ENCODE results near the gene ADH1C. TPM values are rescaled to one million over a fixed set of nuclear protein-coding genes. Genes with fewer than 3 reads are reported as not detected.

ADH1C gene
- total RNA-seq, 1 donor from 2014 or later: not detected

GRCh38 chr4:99317354-99317753 is 35.2 kb downstream of the ADH1C start:
- H3K4me3 Mint-ChIP-seq (ENCODE audit: unreplicated experiment): no peak overlapping the region
- no peaks in the 10 kb centered on the region for H3K9me3 Mint-ChIP-seq (ENCODE audit: low read depth)
- H3K27ac Mint-ChIP-seq (ENCODE audit: unreplicated experiment): no peak overlapping the region
- no peak for TF ChIP-seq CTCF (IDR thresholded peaks at IDR 0.05)
- H3K36me3 Mint-ChIP-seq (ENCODE audit: low read depth): no peaks in the 10 kb centered on the region
- no peaks in the 10 kb centered on the region for H3K27me3 Mint-ChIP-seq (ENCODE audit: low read depth)
- H3K4me1 Mint-ChIP-seq (ENCODE audit: low read depth): peaks cover 5% of the 10 kb centered on the region
- no peak for DNase-seq (ENCODE audit: low spot score)

- Mint-ChIP-seq H3K27ac (ENCODE audit: unreplicated experiment) (no peak overlapping the region), H3K4me3 (ENCODE audit: unreplicated experiment) (no peak overlapping the region), H3K9me3 (ENCODE audit: low read depth) (no peaks in the 10 kb centered on the region), H3K36me3 (ENCODE audit: low read depth) (no peaks in the 10 kb centered on the region), H3K4me1 (ENCODE audit: low read depth) (peaks cover 5% of the 10 kb centered on the region), H3K27me3 (ENCODE audit: low read depth) (no peaks in the 10 kb centered on the region)
- no peak for TF ChIP-seq CTCF (IDR thresholded peaks at IDR 0.05)
- DNase-seq (ENCODE audit: low spot score): no peak
Measured at GRCh38 chr4:99315839-99316238, 36.7 kb downstream of the ADH1C start.

- no peaks in the 10 kb centered on the region for H3K27me3 Mint-ChIP-seq (ENCODE audit: low read depth)
- H3K4me3 Mint-ChIP-seq (ENCODE audit: unreplicated experiment): no peak overlapping the region
- H3K4me1 Mint-ChIP-seq (ENCODE audit: low read depth): peaks cover 5% of the 10 kb centered on the region
- DNase-seq (ENCODE audit: low spot score): no peak
- H3K9me3 Mint-ChIP-seq (ENCODE audit: low read depth): no peaks in the 10 kb centered on the region
- H3K36me3 Mint-ChIP-seq (ENCODE audit: low read depth): no peaks in the 10 kb centered on the region
- TF ChIP-seq CTCF (IDR thresholded peaks at IDR 0.05): no peak
- H3K27ac Mint-ChIP-seq (ENCODE audit: unreplicated experiment): no peak overlapping the region
Measured at GRCh38 chr4:99314211-99314610, 38.3 kb downstream of the ADH1C start.

GRCh38 chr4:99310389-99310788 is 42.2 kb downstream of the ADH1C start:
- H3K4me3 Mint-ChIP-seq (ENCODE audit: unreplicated experiment): no peak overlapping the region
- TF ChIP-seq CTCF (IDR thresholded peaks at IDR 0.05): no peak
- no peak for DNase-seq (ENCODE audit: low spot score)
- no peaks in the 10 kb centered on the region for H3K9me3 Mint-ChIP-seq (ENCODE audit: low read depth)
- no peaks in the 10 kb centered on the region for H3K27me3 Mint-ChIP-seq (ENCODE audit: low read depth)
- no peaks in the 10 kb centered on the region for H3K36me3 Mint-ChIP-seq (ENCODE audit: low read depth)
- H3K4me1 Mint-ChIP-seq (ENCODE audit: low read depth): peaks cover 2% of the 10 kb centered on the region
- H3K27ac Mint-ChIP-seq (ENCODE audit: unreplicated experiment): no peak overlapping the region

GRCh38 chr4:99305638-99306400 is 46.7 kb downstream of the ADH1C start:
- Mint-ChIP-seq H3K4me1 (ENCODE audit: low read depth) (peaks cover 15% of the 10 kb centered on the region), H3K9me3 (ENCODE audit: low read depth) (peaks cover 7% of the 10 kb centered on the region), H3K4me3 (ENCODE audit: unreplicated experiment) (no peak overlapping the region), H3K36me3 (ENCODE audit: low read depth) (peaks cover 4% of the 10 kb centered on the region), H3K27me3 (ENCODE audit: low read depth) (no peaks in the 10 kb centered on the region), H3K27ac (ENCODE audit: unreplicated experiment) (no peak overlapping the region)
- no peak for DNase-seq (ENCODE audit: low spot score)
- no peak for TF ChIP-seq CTCF (IDR thresholded peaks at IDR 0.05)

All from chondrocyte (in vitro differentiated cells).